GM12865 (cell line): ENCODE data around the gene UST.

Experiments used
- DNase-seq: peaks from one replicate; pipeline ENCODE4 v3.0.0; 2010; ENCODE audit warnings: low read depth
- H3K4me3 ChIP-seq: 2 replicates; pipeline ENCODE4 v1.5.1; 2011; ENCODE audit warnings: mild to moderate bottlenecking, low read depth, low read length, control low read depth
- TF ChIP-seq, protein P1 (sequence below): IDR thresholded peaks from 2 replicates; pipeline ENCODE4 v1.5.1; 2011; ENCODE audit warnings: low read length, control low read depth, low read depth, inconsistent platforms; ENCODE audit not compliant: insufficient read depth; ENCODE audit errors: missing control alignments

Gene UST

DNA sequence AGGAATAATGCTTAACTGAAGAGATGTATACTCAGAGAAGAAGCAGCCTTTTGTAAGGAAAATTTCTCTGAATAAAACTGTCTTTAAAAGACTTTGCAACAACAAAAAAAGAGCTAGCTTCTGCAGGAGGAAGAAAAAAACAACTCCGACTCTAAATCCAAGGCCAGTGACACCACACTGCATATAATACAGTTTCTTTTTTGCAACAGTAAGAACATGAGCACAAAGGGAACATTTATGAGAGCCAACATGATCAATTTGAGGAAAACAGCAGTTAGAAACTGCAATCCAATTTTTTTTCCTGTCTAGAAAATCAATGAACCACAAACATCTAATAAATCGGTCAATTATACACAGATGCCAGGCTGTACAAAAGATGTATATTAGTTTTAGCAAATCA, 42.9 kb upstream of the UST start:
- no peak overlapping the region for H3K4me3 ChIP-seq
- TF ChIP-seq, protein P1, sequence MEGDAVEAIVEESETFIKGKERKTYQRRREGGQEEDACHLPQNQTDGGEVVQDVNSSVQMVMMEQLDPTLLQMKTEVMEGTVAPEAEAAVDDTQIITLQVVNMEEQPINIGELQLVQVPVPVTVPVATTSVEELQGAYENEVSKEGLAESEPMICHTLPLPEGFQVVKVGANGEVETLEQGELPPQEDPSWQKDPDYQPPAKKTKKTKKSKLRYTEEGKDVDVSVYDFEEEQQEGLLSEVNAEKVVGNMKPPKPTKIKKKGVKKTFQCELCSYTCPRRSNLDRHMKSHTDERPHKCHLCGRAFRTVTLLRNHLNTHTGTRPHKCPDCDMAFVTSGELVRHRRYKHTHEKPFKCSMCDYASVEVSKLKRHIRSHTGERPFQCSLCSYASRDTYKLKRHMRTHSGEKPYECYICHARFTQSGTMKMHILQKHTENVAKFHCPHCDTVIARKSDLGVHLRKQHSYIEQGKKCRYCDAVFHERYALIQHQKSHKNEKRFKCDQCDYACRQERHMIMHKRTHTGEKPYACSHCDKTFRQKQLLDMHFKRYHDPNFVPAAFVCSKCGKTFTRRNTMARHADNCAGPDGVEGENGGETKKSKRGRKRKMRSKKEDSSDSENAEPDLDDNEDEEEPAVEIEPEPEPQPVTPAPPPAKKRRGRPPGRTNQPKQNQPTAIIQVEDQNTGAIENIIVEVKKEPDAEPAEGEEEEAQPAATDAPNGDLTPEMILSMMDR = no peak
- no peak for DNase-seq

DNA sequence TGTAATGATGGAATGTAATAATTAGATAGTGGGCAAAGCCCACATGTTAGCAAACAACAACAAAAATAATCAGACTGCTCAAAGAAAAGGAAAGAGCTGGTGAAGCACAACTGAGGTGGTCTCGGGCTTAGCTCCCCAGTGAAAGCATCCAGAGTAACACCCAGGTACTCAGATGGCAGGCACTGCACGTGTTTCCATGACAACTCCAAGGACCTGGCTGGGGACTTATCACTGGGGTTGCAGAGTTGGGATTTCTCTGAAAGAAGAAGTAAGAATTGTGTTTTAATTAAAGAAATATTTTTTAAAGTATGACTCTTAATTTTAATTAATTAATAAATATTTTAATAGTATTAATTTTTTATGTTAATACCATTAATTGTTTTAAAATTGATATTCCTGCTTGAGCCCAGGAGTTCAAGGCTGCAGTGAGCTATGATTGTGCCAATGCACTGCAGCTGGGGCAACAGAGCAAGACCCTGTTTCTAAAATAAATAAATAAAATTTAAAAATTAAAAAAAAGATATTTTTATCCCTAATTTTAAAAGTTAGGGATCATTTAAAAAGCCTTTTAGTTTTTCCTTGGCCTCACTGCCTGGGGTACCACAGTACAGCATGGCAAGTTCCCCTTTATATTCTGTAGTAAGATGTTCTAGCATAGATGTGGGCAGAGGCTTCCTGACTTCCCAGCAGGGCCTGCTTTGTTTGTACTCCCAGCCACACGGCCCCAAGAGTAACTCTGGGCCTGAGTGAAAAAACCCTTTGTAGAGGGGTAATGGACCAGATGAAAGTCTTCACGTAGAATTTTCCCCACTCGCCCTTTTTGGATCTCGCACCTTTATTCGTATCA, 42.2 kb upstream of the UST start:
- TF ChIP-seq, protein P1 = no peak
- DNase-seq = no peak
- no peak overlapping the region for H3K4me3 ChIP-seq

DNA sequence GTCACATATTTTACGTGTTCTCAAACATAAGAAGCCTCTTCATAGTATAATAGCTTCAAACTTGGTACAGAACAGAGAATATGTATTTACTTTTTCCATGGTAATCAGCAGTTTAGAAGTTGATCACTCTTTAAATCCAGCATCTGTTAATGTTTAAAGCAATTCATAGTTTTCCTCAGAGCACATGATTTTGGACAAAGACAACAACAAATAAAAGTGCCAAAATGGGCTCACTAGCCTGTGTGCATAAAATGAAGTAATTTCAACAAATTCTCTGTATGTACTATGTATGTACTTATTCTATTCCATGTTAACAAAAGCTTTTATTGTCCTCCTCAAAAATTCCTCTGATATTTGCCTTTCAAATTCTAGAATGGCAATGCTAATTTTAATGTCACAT, 38.1 kb upstream of the UST start:
- H3K4me3 ChIP-seq = no peak overlapping the region
- TF ChIP-seq, protein P1 = no peak
- no peak for DNase-seq

DNA sequence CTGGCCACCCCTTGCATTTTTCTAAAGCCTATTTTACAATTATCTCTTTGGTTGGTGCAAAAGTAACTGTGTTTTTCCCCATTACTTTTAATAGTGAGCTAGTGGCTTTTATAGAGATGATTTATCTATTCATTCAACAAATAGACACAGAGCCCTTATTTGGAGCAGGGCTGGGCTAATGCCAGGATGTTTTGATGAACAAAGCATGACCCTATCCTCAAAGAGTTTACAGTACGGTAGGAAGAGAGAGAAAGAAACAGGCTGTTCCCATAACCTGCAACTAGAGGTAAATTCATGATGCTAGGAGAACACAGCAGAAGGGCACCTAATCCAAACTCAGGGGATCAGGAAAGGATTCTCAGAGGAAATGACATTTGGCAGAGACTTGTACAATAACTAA, 37.3 kb upstream of the UST start:
- no peak overlapping the region for H3K4me3 ChIP-seq
- no peak for DNase-seq
- TF ChIP-seq, protein P1 = no peak

DNA sequence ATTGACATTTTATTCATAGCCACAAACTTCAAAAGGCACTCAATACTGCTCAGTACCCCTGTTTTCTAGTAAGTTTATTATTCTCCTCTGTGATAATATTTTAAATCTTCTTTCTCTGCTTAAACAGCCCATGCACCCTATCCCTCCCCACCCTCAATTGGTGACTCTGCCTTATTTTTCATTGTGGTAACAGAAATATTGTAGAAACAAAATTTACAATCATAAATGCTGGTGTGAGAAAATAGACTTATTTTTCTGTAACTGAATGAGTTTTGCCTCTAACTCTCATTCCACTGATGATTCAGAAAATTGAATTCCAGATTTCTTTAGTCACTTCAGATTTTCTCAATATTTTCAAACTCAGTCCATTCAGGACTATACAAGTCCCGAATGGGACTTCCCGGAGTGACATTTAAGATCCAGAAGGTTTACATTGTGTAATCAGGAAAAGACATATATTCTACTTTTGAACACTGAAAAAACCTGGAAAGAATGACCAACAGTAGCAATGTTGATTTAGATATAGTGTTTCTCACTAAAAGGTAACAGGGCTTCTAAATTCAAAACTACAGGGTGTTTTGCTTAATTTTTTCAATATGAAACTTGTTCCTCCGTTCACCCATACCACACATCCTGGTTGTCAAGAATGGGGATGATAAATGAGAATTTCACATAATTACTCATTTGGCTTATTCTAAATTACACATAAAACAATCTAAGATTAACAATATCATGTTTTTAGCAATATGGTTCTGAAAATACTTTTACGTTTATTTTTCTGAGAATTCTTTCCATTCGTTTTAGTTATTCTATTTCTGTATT, 34.8 kb upstream of the UST start:
- DNase-seq = no peak
- TF ChIP-seq, protein P1 = no peak
- H3K4me3 ChIP-seq = no peak overlapping the region

DNA sequence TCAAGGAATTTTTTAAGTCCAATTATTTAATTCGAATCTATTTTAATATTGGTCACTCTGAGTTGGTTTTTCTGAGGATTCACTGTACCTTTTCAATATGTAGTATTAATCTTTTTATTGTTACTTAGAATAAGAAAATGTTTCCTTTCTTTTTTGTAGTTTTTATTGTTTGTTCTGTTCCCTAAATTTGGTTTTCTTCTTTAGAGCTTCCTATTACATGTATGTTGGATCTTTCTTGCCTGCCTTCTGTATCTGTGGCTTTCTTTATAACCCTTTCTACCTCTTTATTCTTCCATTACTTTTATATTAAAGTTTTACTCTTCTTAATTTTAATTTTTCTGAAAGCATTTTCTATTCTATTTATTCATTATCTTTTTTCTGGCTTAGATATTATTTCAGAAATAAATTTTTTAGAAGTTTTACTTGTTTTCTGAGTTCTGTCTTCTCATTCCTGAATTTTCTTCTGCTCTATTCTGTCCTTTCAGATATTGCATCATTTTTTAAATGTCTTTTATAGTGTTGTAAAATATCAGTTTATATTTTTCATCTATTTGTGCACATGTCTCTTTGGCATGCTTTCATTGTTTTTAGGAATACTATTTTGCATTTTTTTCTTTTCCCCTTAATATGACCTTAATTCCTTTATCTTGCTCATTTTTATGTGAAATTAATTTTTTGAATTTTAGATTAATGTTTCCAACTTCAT, 33.6 kb upstream of the UST start:
- H3K4me3 ChIP-seq = no peak overlapping the region
- no peak for DNase-seq
- TF ChIP-seq, protein P1 = no peak
